Adipose tissue (tissue), 3 donors: ENCODE data around the gene XAGE5. TPM values are rescaled to one million over a fixed set of nuclear protein-coding genes. Genes with fewer than 3 reads are reported as not detected.
"Not testable (repeated sequence)": the region's sequence is repeated elsewhere in the genome, so short reads cannot be mapped to it uniquely, and the experiment has no call there.

Experiments
- H3K27ac ChIP-seq: one replicate; pipeline ENCODE4 v1.5.1; 2013; ENCODE audit warnings: low read depth, low read length
- WGBS, 3 donors: extraction: QIAGEN DNeasy Blood & Tissue Kit; methylation state at CpG; one replicate each; pipeline ENCODE4 v1.1.7; 2013; 5-methylcytosine and 5-hydroxymethylcytosine counted together
- polyA plus RNA-seq, 3 donors: library from polyadenylated mRNA; stranded (reverse); fragments of 200-250 nt; gene quantifications; one replicate each; pipeline ENCODE4 v1.2.3, GENCODE V29; 2013
- donor health status: healthy with polysubstance abuse.
- donor health status: Bipolar disorder and iron deficiency.
- donor health status: healthy.

The XAGE5 gene, protein sequence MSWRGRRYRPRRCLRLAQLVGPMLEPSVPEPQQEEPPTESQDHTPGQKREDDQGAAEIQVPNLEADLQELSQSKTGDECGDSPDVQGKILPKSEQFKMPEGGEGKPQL
- polyA plus RNA-seq, result not detected

DNA sequence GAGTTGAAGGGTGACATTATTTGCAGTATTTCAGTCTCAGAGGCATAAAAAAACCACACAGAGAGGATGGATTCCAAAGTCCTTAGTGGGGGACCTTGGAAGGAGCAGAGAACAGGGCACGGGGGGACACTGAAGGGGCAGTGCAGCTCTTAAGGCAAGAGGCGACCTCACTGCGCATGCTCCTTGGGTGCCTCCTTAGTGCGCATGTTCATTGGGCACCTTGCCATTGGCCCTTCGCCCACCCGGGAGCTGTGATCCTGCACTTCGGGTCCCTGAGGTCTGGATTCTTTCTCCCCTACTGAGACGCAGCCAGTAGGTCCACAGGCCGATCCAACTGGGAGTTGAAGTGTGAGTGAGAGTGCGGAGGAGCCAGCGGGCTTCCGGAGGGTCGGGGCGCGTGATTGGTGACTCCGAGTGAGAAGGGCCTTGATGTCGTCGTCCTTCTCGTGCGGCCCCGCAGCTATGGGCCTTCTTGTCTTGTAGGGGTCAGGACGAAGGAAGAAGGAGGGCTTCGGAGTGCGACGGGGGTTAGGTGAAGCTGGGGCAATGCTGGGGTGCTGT is at the start of gene XAGE5:
Gene XAGE5 (plus strand): TSS at position 223 of the 561 bp plus-strand sequence. CDS start 1,280 bp downstream, outside the sequence.
- H3K27ac ChIP-seq, result no peak within 1 kb of the TSS
- 83 to 92% (median 87%) methylated on average over 23 to 25 of the region's 25 CpGs for WGBS, 3 donors

DNA sequence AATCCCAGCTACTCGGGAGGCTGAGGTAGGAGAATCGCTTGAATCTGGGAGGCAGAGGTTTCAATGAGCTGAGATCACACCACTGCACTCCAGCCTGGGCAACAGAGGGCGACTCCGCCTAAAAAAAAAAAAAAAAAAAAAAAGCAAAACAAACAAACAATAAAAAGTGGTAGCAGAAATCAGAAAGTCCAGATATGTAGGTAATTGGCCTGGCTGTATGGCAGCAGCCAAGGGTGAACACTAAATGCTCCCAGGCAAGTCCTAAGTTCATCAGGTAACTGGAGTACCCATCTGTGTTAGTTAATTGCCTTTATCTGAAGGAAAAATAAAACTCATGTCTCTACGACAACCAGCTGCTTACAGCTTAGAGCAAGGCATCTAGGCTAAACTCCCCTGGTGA is 45.1 kb upstream of the XAGE5 start:
- H3K27ac ChIP-seq, result not testable (repeated sequence)
- WGBS, 3 donors, result 90% methylated on average over 2 of the region's 5 CpGs; no CpG with 5 or more reads in 2 of the 3 donors

DNA sequence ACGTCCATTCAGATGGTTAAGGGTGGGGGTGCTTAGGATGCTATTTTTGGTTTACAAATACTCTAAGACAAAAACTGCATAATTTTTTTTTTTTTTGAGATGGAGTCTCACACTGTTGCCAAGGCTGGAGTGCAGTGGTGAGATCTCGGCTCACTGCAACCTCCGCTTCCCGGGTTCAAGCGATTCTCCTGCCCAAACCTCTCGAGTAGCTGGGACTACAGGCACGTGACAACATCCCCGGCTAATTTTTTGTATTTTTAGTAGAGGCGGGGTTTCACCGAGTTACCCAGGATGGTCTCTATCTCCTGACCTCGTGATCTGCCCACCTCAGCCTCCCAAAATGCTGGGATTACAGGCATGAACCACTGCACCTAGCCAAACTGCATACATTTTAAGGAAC is 37.6 kb upstream of the XAGE5 start:
- not testable (repeated sequence) for H3K27ac ChIP-seq
- WGBS, 3 donors, result 76 to 86% (median 83%) methylated on average over 7 to 9 of the region's 11 CpGs

DNA sequence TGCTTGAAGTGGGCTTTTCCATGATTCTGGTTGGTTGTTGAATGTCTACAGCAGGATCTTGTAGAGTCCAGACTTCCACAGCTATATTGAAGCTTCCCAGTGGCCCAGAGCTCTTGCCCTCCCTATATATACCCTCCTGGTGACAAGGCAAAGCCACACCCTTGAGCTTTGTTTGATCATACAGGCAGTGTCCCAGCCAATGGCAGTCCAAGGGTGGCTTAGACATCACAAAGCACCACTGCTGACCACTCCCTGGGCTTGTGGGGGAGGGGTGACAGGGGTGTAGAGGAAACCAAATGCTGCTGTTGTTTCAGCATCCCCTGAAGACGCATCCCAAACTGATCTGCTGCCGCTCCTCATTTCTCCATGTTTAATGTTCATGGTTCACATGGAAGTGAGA is 13.8 kb upstream of the XAGE5 start, which contains the start of gene SPANXN5:
Gene SPANXN5 (minus strand): TSS at position 101 of the 400 bp plus-strand sequence. CDS start 79 bp downstream, at position 22.
- 84 to 100% (median 93%) methylated on average over 2 of the region's 2 CpGs for WGBS, 3 donors
- not testable (repeated sequence) for H3K27ac ChIP-seq

DNA sequence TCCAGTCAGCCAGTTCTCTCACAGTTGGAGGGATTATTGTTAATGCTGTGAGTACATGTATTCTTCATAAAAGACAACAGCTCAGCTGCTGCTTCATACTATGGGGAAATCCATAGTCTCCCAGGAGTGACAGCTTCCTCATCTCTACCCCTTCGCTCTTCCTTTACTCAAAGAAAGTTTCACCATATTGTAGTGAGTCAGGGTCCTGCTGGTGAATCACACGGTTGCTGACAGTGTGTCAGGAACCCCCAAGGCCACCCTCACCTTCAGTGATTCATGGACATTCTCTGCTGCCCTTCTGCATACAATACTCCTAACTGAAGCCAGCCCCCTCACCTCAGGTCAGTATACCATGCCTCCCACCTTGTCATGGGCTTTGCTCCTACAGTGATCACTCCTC is 6.2 kb upstream of the XAGE5 start:
- 66 to 73% (median 68%) methylated on average over 2 of the region's 2 CpGs for WGBS, 3 donors
- H3K27ac ChIP-seq, result not testable (repeated sequence)

DNA sequence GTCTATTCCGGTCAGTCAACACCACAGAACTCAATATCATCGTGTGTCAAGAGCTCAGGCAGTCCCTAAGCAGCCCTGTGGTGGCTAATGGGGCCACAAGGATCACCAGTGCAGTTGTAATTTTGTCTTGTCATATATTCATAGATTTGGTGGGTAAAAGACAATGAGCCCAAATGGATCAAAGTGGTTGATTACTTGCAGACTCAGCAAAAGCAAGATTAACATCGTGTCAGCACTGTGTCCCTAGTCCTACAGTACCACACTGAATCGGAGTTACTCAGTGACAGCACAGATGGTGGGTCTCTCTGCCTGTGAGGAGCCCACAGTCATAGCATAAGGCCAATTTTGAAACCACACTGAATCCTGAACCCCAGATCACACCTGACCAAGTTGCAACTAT is 8.7 kb downstream of the XAGE5 start:
- WGBS, 3 donors, result 76 to 82% (median 76%) methylated on average over 4 of the region's 4 CpGs

DNA sequence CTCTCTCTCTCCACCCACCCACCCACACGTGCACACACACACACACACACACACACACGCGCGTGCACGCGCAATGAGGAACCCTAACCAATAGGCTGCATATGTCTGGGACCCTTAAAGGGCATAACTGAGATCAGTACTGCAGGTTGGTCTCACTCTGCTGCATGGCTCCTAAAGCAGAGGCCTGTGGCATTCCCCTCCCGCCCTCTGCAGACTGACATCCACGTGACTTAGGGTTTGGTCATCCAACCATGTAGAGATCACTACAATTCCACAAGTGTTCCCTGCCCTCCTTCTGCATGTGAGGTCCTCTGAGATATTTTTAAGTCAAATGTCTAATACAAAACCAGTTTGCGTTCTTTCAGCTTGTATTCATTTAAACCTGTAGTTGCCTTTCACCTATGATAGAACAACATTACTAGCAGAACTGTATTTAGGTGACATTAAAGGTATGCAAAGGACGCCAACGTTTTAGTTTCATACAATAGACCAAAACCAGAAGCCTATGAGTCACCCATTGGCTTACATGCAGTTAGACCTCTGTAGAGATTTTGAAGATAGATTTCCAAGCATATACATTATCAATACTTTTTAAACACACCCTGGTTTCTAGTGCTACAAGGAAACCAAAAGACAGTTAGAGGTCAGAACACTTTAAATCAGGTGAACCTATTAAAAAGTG is 10.1 kb downstream of the XAGE5 start:
- H3K27ac ChIP-seq, result no peak overlapping the region
- WGBS, 3 donors, result 79 to 85% (median 80%) methylated on average over 10 to 11 of the region's 11 CpGs

More for the DNA sequence above, 8.7 kb downstream of the XAGE5 start:
- no peak overlapping the region for H3K27ac ChIP-seq

DNA sequence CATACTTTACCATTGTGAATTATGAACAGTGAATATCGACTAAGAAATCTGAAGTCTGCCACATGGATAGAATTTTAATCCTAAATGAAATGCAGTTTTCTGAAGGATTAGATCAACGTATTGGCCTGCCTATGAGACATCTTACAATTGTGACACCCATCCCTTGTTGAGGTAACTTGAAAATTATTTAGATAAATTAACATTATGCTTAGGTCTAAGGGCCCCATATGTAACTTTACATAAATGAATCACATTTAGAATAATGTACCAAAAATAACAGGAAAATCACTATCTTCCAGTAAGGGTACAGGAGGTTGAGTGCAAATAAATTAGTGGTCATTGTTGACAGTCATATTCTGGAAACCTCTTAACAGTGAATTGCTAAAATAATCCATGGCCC is 13.5 kb downstream of the XAGE5 start:
- H3K27ac ChIP-seq, result no peak overlapping the region
- 56 to 70% (median 69%) methylated on average over 2 of the region's 2 CpGs for WGBS, 3 donors

DNA sequence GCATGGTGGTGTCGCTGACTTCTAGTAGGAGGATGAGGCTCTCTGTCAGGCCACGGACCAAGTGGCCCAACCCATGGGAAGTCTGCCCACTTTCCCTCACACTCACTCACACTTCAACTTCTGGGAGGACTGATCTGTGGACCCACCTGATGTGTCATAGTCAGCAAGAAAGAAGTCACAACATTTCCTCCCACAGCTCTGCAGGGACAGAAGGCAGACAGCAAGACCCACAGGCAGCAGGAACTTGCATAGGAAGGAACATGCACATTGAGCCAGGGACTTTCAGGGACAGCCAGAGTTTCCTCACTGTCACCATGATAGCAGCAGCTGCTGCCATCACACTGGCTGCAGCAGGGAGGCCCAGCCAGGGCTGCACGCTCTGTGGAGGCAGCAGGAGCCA is 19.5 kb downstream of the XAGE5 start:
- no peak overlapping the region for H3K27ac ChIP-seq
- 44 to 68% (median 55%) methylated on average over 3 of the region's 3 CpGs for WGBS, 3 donors

DNA sequence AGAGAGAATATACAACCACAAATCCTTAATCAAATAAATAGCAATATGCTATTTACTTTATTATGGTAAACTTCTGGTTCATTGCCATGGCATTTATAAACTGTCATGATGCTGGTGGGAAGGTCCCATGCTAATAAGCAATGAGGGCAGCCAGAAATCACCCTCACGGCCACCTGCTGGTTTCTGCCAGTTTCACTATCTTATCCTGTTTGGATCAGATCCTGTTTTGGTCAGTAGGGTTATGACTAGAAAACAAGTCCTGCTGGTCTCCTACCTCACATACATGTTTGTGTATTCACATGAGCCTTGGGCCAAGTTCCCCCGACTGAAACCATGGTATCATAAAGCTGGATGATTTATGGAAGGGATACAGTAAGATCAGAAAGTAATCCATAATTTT is 28.1 kb downstream of the XAGE5 start:
- WGBS, 3 donors, result 11 to 67% (median 62%) methylated on average over 2 of the region's 2 CpGs
- no peak overlapping the region for H3K27ac ChIP-seq

DNA sequence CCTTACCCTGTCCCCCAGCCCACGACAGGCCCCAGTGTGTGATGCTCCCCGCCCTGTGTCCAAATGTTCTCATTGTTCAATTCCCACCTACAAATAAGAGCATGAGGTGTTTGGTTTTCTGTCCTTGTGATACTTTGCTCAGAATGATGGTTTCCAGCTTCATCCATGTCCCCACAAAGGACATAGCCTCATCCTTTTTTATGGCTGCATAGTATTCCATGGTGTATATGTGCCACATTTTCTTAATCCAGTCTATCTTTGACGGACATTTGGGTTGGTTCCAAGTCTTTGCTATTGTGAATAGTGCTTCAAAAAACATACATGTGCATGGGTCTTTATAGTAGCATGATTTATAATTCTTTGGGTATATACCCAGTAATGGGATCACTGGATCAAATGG is 32.5 kb downstream of the XAGE5 start:
- WGBS, 3 donors, result 69 to 88% (median 76%) methylated on average over 3 of the region's 3 CpGs
- not testable (repeated sequence) for H3K27ac ChIP-seq

DNA sequence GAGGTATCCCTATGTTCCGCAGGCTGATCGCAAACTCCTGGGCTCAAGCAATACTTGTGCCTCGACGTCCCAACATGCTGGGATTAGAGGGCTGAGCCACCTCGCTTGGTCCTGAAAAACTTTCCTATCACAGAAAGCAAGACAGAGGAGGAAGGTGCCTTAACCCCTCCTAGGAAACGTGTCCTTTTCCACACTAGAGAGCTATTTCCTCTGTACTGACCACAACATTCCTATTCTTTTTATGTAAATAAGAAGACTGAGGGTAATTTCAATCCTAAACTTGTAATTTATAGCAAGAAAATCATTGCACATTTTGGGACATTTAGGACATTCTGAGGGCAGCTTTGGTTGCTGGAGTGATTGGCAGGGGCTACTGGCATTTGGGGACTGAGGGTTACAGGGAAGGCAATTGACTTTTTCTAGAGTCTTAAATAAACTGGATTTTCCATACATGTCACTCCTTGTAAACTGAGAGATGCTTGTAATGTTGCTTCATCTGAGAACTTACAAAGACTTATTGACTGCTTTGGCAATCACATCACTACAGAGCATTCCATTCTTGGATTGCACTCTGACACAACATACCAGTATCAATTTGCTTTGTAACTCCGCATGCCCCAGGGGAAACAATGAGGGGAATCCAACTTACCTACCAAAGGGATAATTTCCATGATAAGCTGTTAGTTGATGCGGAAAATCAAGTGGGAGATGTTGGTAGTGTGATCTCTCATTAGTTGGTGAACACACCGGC is 41.2 kb downstream of the XAGE5 start:
- 74 to 83% (median 78%) methylated on average over 9 of the region's 9 CpGs for WGBS, 3 donors
- H3K27ac ChIP-seq, result no peak overlapping the region

DNA sequence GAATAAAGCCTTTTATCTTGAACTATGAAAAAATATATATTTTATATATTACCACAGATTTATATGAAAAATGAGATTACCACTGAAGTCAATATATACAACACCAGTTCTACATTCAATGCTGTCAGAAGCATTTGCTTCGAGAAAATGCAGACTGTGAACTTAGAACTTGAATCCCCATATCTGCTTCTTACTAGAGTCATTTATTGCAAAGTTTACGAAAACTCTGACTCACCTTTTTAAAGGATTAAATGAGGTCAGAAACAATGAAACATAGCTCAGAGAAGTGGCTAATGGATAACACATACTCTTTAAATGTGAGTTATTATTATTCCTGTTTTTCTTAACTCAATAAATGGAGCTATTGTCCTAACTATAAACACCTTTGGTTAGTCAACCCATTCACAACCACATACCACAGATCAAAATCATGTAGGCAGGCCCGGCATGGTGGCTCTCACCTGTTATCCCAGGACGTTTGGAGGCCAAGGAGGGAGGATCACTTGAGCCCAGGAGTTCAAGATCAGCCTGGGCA is 46.0 kb downstream of the XAGE5 start:
- WGBS, 3 donors, result 50 to 52% (median 51%) methylated on average over 3 to 4 of the region's 4 CpGs
- not testable (repeated sequence) for H3K27ac ChIP-seq

DNA sequence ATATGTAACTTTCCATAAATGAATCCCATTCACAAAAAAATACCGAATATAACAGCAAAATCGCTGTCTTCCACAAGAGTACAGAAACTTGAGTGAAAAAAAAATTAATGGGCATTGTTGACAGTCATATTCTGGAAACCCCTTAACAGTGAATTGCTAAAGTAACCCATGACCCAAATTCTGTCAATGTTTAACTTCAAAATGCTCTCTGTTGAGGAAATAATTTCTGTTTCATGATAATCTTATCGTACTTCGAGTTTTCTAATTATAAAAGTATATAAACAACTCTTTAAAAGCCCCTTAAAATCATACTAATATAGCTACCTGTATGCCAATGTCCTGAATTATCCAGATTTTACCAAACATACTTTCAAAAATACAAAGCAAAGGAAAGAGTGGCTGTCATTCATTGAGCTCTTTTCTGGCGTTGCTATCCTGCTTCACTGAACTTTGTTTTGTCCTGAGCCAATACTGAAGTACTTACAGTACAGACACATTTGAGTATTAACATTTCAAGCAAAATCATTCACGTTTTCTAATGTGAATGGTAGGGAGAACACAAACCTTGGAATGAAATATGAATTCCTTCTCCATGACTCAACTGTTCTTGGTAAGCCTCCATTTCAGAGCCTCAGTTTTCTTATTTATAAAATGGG is 54.4 kb downstream of the XAGE5 start:
- 32 to 63% (median 47%) methylated on average over 6 of the region's 6 CpGs for WGBS, 3 donors

More for the DNA sequence above, 54.4 kb downstream of the XAGE5 start:
- no peak overlapping the region for H3K27ac ChIP-seq

Other genes starting within 250 kb of the XAGE5 start
- gene SSX7, start 156.4 kb upstream of the XAGE5 start, polyA plus RNA-seq, result not detected
- gene SSX2, start 104.1 kb upstream of the XAGE5 start, polyA plus RNA-seq, result not detected
- gene SSX2B, start 60.0 kb upstream of the XAGE5 start, polyA plus RNA-seq, result not detected
- not detected for gene SPANXN5, start 13.9 kb upstream of the XAGE5 start, polyA plus RNA-seq
- under 1 TPM in 1 of 3 donors, not detected in 2; 0.40 TPM for gene XAGE3, start 56.8 kb downstream of the XAGE5 start, polyA plus RNA-seq
- gene FAM156B, start 86.0 kb downstream of the XAGE5 start, polyA plus RNA-seq, result 10 to 100 TPM; 12.8 to 27.5 (median 20.8) TPM
- 10 to 100 TPM in 2 of 3 donors, 1 to 10 TPM in 1; 6.2 to 27.7 (median 13.0) TPM for gene FAM156A, start 147.2 kb downstream of the XAGE5 start, polyA plus RNA-seq
- 1 to 10 TPM in 1 of 3 donors, under 1 TPM in 2; 0.33 to 2.2 (median 0.42) TPM for gene GPR173, start 237.5 kb downstream of the XAGE5 start, polyA plus RNA-seq